ENCODE measurements around the gene SPATA31C1. TPM values are rescaled to one million over a fixed set of nuclear protein-coding genes. Genes with fewer than 3 reads are reported as not detected.

SPATA31C1 gene
- total RNA-seq, 6 donors from 2014 or later, result not detected

DNA sequence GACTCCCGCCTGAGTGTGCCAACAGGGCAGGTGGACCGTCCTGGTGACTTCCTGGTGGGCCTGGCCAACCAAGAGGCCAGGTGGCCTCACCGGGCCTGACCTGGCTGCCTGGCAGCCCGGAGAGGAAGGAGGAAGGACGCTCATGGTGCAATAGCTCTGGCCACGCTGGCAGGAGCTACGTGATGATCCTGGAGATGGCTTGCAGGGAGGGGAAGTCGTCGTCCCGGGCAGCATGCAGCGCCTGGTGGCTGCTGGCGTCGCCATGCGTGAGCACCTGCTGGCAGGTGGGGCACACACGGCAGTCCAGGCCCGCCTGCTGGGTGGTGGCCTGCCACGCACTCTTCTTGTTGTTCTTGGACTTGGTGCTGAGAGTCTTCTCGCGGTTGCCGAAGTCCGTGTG, 26.3 kb downstream of the SPATA31C1 start:
- peak in 1 of 2 donors; percentile 70 for DNase-seq
- TF ChIP-seq EP300 (IDR thresholded peaks at IDR 0.05) (no peak), POLR2AphosphoS5 (IDR thresholded peaks at IDR 0.05) (no peak), POLR2A (IDR thresholded peaks at IDR 0.05) (no peak)
- TF ChIP-seq, protein P1, sequence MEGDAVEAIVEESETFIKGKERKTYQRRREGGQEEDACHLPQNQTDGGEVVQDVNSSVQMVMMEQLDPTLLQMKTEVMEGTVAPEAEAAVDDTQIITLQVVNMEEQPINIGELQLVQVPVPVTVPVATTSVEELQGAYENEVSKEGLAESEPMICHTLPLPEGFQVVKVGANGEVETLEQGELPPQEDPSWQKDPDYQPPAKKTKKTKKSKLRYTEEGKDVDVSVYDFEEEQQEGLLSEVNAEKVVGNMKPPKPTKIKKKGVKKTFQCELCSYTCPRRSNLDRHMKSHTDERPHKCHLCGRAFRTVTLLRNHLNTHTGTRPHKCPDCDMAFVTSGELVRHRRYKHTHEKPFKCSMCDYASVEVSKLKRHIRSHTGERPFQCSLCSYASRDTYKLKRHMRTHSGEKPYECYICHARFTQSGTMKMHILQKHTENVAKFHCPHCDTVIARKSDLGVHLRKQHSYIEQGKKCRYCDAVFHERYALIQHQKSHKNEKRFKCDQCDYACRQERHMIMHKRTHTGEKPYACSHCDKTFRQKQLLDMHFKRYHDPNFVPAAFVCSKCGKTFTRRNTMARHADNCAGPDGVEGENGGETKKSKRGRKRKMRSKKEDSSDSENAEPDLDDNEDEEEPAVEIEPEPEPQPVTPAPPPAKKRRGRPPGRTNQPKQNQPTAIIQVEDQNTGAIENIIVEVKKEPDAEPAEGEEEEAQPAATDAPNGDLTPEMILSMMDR (IDR thresholded peaks at IDR 0.05), result no peak
- 76 to 80% methylated on average over 12 to 17 of the region's 21 CpGs for WGBS, 2 donors

DNA sequence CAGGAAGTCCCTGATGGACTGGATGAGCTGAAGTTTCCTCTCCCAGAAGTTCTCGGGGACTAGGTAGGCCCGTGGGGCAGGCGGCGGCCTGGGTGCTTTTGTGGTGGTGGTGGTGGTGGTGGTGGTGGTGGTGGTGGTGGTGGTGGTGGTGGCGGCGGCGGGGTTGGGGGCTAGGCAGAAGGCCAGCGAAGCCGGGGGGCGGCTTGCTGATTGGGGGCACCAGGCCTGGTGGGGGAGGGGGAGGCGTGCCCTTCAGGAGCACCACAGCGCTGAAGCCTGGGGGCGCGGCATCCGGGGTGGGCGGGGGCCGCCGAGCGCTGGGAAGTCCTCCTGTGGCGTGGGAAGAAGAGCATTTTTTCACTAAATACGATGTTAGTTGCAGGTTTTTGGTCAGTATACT, 26.9 kb downstream of the SPATA31C1 start:
- H3K27me3 ChIP-seq, result no peaks in the 10 kb centered on the region
- no peak overlapping the region for H3K27ac ChIP-seq
- TF ChIP-seq POLR2A (IDR thresholded peaks at IDR 0.05), result no peak
- no peaks in the 10 kb centered on the region for H3K36me3 ChIP-seq
- DNase-seq, result peak in 1 of 2 donors; percentile 55
- H3K4me1 ChIP-seq, result no peaks in the 10 kb centered on the region
- no peak overlapping the region for H3K4me3 ChIP-seq
- WGBS, 2 donors, result 36 to 81% methylated on average over 14 to 20 of the region's 21 CpGs
- no peaks in the 10 kb centered on the region for H3K9me3 ChIP-seq
- no peak for ATAC-seq (ENCODE audit: low FRiP score in 2 of 2)

More for the DNA sequence above, 26.3 kb downstream of the SPATA31C1 start:
- Histone ChIP-seq H3K4me1 (no peaks in the 10 kb centered on the region), H3K27ac (no peak overlapping the region), H3K4me3 (no peak overlapping the region), H3K9me3 (no peaks in the 10 kb centered on the region), H3K27me3 (no peaks in the 10 kb centered on the region), H3K36me3 (no peaks in the 10 kb centered on the region)
- no peak for ATAC-seq (ENCODE audit: low FRiP score in 2 of 2)

DNA sequence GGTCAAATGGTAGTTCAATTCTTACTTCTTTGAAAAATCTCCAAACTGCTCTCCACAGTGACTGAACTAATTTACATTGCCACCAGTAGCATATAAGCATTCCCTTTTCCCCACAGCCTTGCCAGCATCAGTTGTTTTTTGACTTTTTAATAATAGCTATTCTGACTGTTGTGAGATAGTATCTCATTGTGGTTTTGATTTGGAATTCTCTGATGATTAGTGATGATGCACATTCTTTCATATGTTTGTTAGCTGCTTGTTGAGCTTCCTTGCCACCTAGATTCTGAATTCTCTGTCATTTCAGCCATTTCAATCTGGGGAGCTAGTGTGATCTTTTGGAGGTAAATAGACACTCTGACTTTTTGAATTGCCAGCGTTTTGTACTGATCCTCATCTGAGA, 32.5 kb downstream of the SPATA31C1 start:
- Histone ChIP-seq H3K27ac (no peak overlapping the region), H3K4me1 (no peaks in the 10 kb centered on the region), H3K27me3 (no peaks in the 10 kb centered on the region), H3K9me3 (no peaks in the 10 kb centered on the region), H3K36me3 (no peaks in the 10 kb centered on the region), H3K4me3 (no peak overlapping the region)
- 74 to 85% methylated on average over 1 of the region's 1 CpG for WGBS, 2 donors
- DNase-seq (no peak), ATAC-seq (ENCODE audit: low FRiP score in 2 of 2) (no peak)
- no peak for TF ChIP-seq EP300 (IDR thresholded peaks at IDR 0.05)
- TF ChIP-seq, protein P1 (IDR thresholded peaks at IDR 0.05), result no peak
- no peak for TF ChIP-seq POLR2AphosphoS5 (IDR thresholded peaks at IDR 0.05)
- no peak for TF ChIP-seq POLR2A (IDR thresholded peaks at IDR 0.05)

DNA sequence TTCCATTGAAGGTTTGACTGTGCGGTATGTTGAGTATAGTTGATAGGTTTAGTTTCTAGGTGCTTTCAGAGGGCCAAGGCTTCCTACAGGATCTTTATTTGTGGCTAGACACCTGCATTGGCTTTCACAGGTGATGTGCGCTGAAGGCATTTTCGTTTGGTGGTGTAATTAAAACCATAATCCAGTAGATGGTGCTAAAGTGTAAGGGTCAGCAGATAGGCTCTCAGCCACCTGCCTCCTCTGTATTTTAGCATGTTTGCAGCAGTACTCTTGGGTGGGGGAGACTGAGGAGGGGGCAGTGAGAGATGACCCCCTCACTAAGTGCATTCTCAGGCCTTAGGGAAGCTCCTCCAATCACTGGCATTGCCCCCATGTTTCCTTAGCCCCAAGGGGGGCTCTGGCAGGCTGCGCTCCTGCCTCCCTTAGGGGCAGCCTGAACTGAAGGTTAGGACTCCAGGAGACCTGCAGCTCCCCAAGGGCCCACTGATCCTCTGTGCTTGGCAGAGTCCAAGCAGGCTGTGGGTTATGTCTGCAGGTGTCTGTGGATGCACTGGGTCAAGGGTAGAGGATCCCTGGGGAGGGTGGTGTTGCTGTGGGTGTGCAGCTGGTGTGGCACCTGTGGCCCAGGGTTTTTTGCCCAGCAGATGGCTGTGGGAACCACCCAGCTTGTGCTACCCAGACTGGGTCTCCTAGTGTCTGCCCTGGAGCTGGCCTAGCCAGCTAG, 33.2 kb downstream of the SPATA31C1 start:
- Histone ChIP-seq H3K27ac (no peak overlapping the region), H3K36me3 (no peaks in the 10 kb centered on the region), H3K27me3 (no peaks in the 10 kb centered on the region), H3K4me1 (no peaks in the 10 kb centered on the region), H3K9me3 (no peaks in the 10 kb centered on the region), H3K4me3 (no peak overlapping the region)
- ATAC-seq (ENCODE audit: low FRiP score in 2 of 2), result peak; percentile 48 to 73
- 58 to 72% methylated on average over 4 of the region's 4 CpGs for WGBS, 2 donors
- TF ChIP-seq, protein P1 (IDR thresholded peaks at IDR 0.05), result peak in 5 of 6 experiments; percentile 27 to 67 (median 37)
- no peak for TF ChIP-seq POLR2A (IDR thresholded peaks at IDR 0.05)
- no peak for TF ChIP-seq EP300 (IDR thresholded peaks at IDR 0.05)
- TF ChIP-seq POLR2AphosphoS5 (IDR thresholded peaks at IDR 0.05), result no peak
- DNase-seq, result no peak

DNA sequence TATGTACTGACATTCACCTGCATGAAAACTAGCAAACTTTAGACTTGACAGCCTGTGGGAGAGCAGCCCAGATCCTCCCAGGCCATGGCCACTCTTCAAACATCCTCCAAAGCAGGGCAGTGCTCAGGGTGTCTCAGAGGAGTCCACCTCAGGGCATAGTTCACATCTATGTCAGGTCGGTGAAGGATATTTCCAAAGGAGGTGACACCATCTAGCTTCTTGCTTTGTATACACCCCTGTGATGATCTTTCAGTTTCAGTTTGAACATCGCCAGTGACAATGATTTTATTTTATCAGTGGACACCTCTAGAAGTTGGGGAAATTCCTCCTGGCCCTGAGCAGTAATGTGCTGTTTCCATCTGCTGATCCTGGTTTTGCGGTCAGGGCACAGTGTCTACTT, 36.5 kb downstream of the SPATA31C1 start:
- WGBS, 2 donors, result 77% methylated on average over 3 of the region's 3 CpGs
- Histone ChIP-seq H3K27me3 (no peaks in the 10 kb centered on the region), H3K36me3 (no peaks in the 10 kb centered on the region), H3K9me3 (no peaks in the 10 kb centered on the region), H3K27ac (no peak overlapping the region), H3K4me3 (no peak overlapping the region), H3K4me1 (no peaks in the 10 kb centered on the region)
- TF ChIP-seq, protein P1 (IDR thresholded peaks at IDR 0.05), result no peak
- TF ChIP-seq POLR2A (IDR thresholded peaks at IDR 0.05), result no peak
- TF ChIP-seq POLR2AphosphoS5 (IDR thresholded peaks at IDR 0.05), result no peak
- no peak for TF ChIP-seq EP300 (IDR thresholded peaks at IDR 0.05)
- DNase-seq, result no peak
- ATAC-seq (ENCODE audit: low FRiP score in 2 of 2), result no peak

Data from upper lobe of left lung (tissue), 6 donors.